GM21360 (cell line): ENCODE measurements around the gene MC5R.
"Not testable (repeated sequence)": the region's sequence is repeated elsewhere in the genome, so short reads cannot be mapped to it uniquely, and the experiment has no call there.

ENCODE experiments used
- ATAC-seq: cut with Tn5 transposase; IDR thresholded peaks from one replicate; pipeline ENCODE4 v1.9.1; 2021; ENCODE audit warnings: mild to moderate bottlenecking, moderate library complexity; ENCODE audit not compliant: unreplicated experiment

Gene MC5R

GRCh38 chr18:13836559-13836958 lies 12.6 kb downstream of the MC5R start:
- no peak for ATAC-seq

- ATAC-seq: no peak
These were observed 25.8 kb downstream of the MC5R start for GRCh38 chr18:13849791-13850190.

- not testable (repeated sequence) for ATAC-seq
These were observed 38.9 kb downstream of the MC5R start for GRCh38 chr18:13862898-13863297.

- no peak for ATAC-seq
These were observed 44.7 kb downstream of the MC5R start for GRCh38 chr18:13868501-13869271.

GRCh38 chr18:13871701-13872100 lies 47.8 kb downstream of the MC5R start:
- ATAC-seq: no peak

- no peak for ATAC-seq
These were observed 48.4 kb downstream of the MC5R start for GRCh38 chr18:13872373-13872772.

- no peak for ATAC-seq
These were observed 49.0 kb downstream of the MC5R start for GRCh38 chr18:13872932-13873331.

- no peak for ATAC-seq
These were observed 50.6 kb downstream of the MC5R start for GRCh38 chr18:13874558-13874957.
